Mucosa of stomach (tissue), 1 donor: Measurements from ENCODE around the gene KDM5A.
A peak's percentile ranks its signal among the peaks of the same experiment; 100 is the strongest.
"Not testable (repeated sequence)": the region's sequence is repeated elsewhere in the genome, so short reads cannot be mapped to it uniquely, and the experiment has no call there.

Experiments
- H3K27me3 ChIP-seq: one replicate; pipeline ENCODE4 v1.7.0; 2013; ENCODE audit warnings: mild to moderate bottlenecking, low read length; ENCODE audit not compliant: control insufficient read depth, insufficient read depth
- H3K36me3 ChIP-seq: one replicate; pipeline ENCODE4 v1.7.0; 2013; ENCODE audit warnings: low read length; ENCODE audit not compliant: control insufficient read depth, insufficient read depth
- H3K4me1 ChIP-seq: one replicate; pipeline ENCODE4 v1.7.0; 2013; ENCODE audit warnings: mild to moderate bottlenecking, low read length; ENCODE audit not compliant: control insufficient read depth, insufficient read depth
- H3K4me3 ChIP-seq: one replicate; pipeline ENCODE4 v1.7.0; 2013; ENCODE audit warnings: low read length
- H3K9ac ChIP-seq: one replicate; pipeline ENCODE4 v1.7.0; 2013; ENCODE audit warnings: mild to moderate bottlenecking, low read length, moderate library complexity
- H3K9me3 ChIP-seq: one replicate; pipeline ENCODE4 v1.7.0; 2013; ENCODE audit warnings: mild to moderate bottlenecking, low read length, moderate library complexity; ENCODE audit not compliant: control insufficient read depth
- donor health status: Pancreatic carcinoma.

KDM5A gene

DNA sequence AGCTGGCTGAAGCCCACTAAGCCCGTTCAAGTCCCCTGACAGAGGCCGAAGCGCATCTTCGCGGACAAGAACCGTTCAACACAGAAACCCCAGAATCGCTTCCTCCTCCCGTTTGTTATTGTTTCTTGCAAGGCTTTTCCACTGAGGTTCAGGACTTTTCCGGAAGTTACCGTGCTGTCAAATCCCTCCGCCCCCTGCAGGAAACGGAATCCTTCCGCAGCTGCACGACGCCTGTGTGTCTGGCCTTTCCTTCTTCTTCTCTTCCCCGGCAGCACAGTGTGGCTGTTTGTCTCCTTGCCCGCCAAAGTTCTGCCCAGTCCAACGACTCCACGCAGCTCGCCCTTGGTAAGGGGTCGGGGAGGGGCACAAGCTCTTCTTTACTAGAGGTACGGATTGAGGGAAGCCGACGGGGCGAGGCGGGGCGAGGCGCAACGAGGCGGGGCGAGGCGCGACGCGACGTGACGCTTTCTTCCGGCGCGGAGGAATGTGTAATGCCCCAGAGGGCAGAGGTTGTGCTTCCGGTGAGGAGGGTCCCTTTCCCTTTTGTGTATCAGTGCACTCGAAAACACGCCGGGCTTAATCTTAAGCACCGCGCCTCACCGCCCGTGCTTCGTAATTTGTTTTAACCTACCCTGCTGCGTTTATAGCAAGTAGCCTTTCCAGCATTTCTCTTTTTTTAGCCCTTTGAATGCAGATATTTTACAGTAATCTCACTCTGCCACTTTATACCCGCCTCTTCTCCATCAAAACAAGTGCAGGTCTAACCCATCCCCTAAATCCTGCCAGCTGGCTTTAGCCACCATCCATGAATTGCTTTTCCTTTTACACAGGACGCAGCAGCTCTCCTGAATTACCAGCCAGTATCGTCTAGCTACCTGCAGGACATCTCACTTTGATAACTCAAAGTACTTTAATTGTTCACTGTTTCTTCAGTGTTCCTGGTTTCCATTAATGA, at the start of gene KDM5A:
Gene KDM5A (minus strand): TSS at position 179 of the 955 bp plus-strand sequence. CDS start 229 bp downstream, outside the sequence.
- Histone ChIP-seq H3K27me3 (no peaks in the 10 kb centered on the region), H3K9me3 (no peaks in the 10 kb centered on the region), H3K4me1 (no peaks in the 10 kb centered on the region), H3K9ac (peak within 1 kb of the TSS; percentile 98), H3K36me3 (no peaks in the 10 kb centered on the region), H3K4me3 (peak within 1 kb of the TSS; percentile 84)

- H3K9me3 ChIP-seq, H3K27me3 ChIP-seq, H3K4me1 ChIP-seq, H3K4me3 ChIP-seq, H3K9ac ChIP-seq, H3K36me3 ChIP-seq: not testable (repeated sequence)
Observed at GRCh38 chr12:435737-436136, 46.6 kb upstream of the KDM5A start.

GRCh38 chr12:422526-422925, 33.4 kb upstream of the KDM5A start:
- H3K27me3 ChIP-seq: no peaks in the 10 kb centered on the region
- H3K9me3 ChIP-seq: no peaks in the 10 kb centered on the region
- no peak overlapping the region for H3K4me3 ChIP-seq
- H3K4me1 ChIP-seq: no peaks in the 10 kb centered on the region
- no peaks in the 10 kb centered on the region for H3K36me3 ChIP-seq
- no peak overlapping the region for H3K9ac ChIP-seq

GRCh38 chr12:418432-418831, 29.3 kb upstream of the KDM5A start:
- Histone ChIP-seq H3K4me1 (no peaks in the 10 kb centered on the region), H3K36me3 (no peaks in the 10 kb centered on the region), H3K27me3 (no peaks in the 10 kb centered on the region), H3K9ac (no peak overlapping the region), H3K9me3 (no peaks in the 10 kb centered on the region), H3K4me3 (no peak overlapping the region)

GRCh38 chr12:414859-415258, 25.7 kb upstream of the KDM5A start:
- Histone ChIP-seq H3K36me3 (no peaks in the 10 kb centered on the region), H3K27me3 (no peaks in the 10 kb centered on the region), H3K9ac (no peak overlapping the region), H3K9me3 (no peaks in the 10 kb centered on the region), H3K4me1 (no peaks in the 10 kb centered on the region), H3K4me3 (no peak overlapping the region)

GRCh38 chr12:402029-402389, 12.9 kb upstream of the KDM5A start:
- Histone ChIP-seq H3K36me3 (no peaks in the 10 kb centered on the region), H3K4me3 (peak overlapping the region; percentile 97), H3K4me1 (peaks cover 13% of the 10 kb centered on the region), H3K9ac (peak overlapping the region; percentile 78), H3K27me3 (no peaks in the 10 kb centered on the region), H3K9me3 (no peaks in the 10 kb centered on the region)

DNA sequence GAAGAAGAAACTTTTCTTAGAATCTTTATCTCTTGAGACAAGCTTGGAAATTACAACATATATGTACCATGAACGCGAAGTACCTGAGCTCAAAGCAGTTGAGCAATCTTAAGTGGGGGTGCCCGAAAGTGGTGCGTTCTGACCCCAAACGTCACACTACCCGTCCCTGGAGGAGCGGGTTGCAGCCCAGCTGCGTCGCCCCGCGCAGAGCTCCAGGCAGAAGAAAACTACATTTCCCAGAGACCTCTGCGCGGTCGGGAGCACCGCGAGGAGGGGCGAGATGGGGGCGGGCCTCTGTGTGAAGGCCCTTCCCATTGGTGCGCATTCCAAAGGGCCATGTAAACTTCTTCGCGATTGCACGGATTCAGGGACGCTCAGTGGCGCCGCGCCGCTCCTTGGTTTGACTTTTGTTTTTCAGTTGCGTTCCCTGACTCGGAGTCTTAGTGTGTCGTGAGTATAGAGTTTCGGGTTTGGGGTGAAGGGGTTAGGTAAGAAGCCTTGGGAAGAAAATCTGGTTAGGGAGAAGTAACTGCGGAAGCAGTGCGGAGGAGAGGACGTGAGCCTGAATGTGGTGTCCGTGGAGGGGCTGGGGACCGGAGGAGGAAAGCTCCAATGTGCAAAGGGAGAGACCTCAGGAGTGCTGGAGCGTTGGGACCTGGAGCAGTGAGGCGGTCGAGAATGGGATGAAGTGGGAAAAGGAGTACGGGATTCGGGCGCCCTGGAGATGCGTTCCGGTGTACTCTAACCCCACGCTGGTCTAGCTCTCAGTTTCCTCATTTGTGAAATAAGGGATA, 12.3 kb upstream of the KDM5A start, which contains the start of gene CCDC77:
Gene CCDC77 (plus strand): TSS at position 410 of the 794 bp plus-strand sequence. CDS start 7,740 bp downstream, outside the sequence.
- Histone ChIP-seq H3K9ac (peak within 1 kb of the TSS; percentile 78), H3K36me3 (no peaks in the 10 kb centered on the region), H3K4me3 (peak within 1 kb of the TSS; percentile 97), H3K4me1 (peaks cover 13% of the 10 kb centered on the region), H3K9me3 (no peaks in the 10 kb centered on the region), H3K27me3 (no peaks in the 10 kb centered on the region)

DNA sequence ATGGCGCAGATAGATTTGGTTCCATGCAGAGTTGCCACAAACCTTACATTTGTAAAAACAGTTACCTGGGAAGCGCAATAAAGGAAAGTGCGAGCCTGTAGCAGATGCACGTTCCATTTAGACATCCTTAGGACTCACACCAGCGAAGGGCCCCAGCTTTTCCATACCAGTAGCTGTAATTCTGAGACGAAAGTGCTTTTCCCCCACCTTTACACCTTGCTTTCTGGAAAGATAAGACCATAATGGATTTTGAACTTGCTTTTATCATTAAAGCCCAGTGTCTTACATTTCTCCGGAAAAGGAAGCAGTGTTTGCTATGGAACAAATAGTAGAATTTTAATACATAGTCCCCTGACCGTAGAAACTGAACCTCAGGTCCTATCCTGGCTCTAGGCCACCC, 11.7 kb upstream of the KDM5A start:
- peak overlapping the region; percentile 78 for H3K9ac ChIP-seq
- H3K4me1 ChIP-seq: peaks cover 13% of the 10 kb centered on the region

DNA sequence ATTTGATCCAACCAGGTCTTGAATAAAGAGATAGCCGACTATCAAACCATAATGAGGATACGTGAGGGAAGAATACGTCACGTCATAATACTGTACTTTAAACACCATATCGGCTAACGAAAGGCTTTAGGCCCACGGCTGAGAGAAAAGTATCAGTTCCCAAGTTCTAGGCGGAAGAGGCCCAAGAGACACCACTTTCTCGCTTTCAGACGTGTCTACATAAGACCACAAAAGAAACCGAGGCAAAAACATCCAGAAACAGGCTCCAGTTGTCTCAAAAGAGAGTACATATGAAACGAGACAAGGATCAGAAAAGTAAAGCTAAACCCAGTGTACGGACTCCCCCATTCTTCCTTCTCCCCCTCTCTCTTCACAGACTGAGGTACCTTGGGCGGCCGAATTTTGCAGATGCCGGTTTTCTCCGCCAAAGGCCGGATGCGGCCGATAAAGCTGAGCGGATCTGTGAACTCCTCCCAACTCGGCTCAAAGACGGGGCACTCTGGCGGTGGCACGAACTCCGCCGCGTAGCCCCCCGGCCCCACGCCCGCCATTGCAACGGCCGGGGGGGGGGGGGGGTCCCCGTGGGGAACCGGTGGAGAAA, 479 bp downstream of the KDM5A start:
- Histone ChIP-seq H3K9me3 (no peaks in the 10 kb centered on the region), H3K36me3 (no peaks in the 10 kb centered on the region), H3K9ac (peak overlapping the region; percentile 98), H3K4me1 (no peaks in the 10 kb centered on the region), H3K27me3 (no peaks in the 10 kb centered on the region), H3K4me3 (peak overlapping the region; percentile 84)

More for the DNA sequence above, 11.7 kb upstream of the KDM5A start:
- H3K27me3 ChIP-seq: no peaks in the 10 kb centered on the region
- H3K9me3 ChIP-seq: no peaks in the 10 kb centered on the region
- H3K4me3 ChIP-seq: peak overlapping the region; percentile 97
- no peaks in the 10 kb centered on the region for H3K36me3 ChIP-seq

DNA sequence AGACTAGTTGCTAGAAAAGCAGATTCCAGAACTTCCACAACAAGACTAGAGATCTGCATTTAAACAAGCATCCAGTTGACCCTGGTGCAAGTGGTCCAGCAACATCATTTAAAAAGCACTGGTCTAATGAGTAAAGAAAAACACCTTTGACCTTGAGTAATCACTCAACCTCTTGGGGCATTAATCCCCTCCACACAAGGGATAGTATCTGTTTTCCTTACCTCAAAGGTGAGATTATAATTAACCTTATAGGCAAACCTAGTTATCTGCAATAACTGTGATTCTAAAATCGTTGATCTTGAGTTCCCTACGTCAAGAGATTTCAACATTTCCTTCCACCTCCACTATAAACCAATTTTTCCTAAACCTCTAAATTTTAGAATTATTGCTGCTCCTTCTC, 1.1 kb downstream of the KDM5A start:
- H3K4me1 ChIP-seq: no peaks in the 10 kb centered on the region
- H3K9ac ChIP-seq: peak overlapping the region; percentile 98
- peak overlapping the region; percentile 84 for H3K4me3 ChIP-seq
- no peaks in the 10 kb centered on the region for H3K27me3 ChIP-seq
- no peaks in the 10 kb centered on the region for H3K9me3 ChIP-seq
- no peaks in the 10 kb centered on the region for H3K36me3 ChIP-seq

- Histone ChIP-seq H3K4me1 (no peaks in the 10 kb centered on the region), H3K4me3 (no peak overlapping the region), H3K9me3 (no peaks in the 10 kb centered on the region), H3K9ac (no peak overlapping the region), H3K36me3 (no peaks in the 10 kb centered on the region), H3K27me3 (no peaks in the 10 kb centered on the region)
Observed at GRCh38 chr12:386651-387050, 2.5 kb downstream of the KDM5A start.
